CD4-positive, alpha-beta T cell treated with Interferon gamma for 1 hour (primary cell): ENCODE results near the gene DVL2.

Experiments
- DNase-seq: peaks from one replicate; pipeline ENCODE4 v3.0.0-alpha.2; 2020

The DVL2 gene

GRCh38 chr17:7234083-7234951 is at the start of gene DVL2:
TSS of gene DVL2 (minus strand) at chr17:7234517. CDS start at chr17:7234262, 255 bp downstream.
- peak; percentile 94 for DNase-seq

DNA sequence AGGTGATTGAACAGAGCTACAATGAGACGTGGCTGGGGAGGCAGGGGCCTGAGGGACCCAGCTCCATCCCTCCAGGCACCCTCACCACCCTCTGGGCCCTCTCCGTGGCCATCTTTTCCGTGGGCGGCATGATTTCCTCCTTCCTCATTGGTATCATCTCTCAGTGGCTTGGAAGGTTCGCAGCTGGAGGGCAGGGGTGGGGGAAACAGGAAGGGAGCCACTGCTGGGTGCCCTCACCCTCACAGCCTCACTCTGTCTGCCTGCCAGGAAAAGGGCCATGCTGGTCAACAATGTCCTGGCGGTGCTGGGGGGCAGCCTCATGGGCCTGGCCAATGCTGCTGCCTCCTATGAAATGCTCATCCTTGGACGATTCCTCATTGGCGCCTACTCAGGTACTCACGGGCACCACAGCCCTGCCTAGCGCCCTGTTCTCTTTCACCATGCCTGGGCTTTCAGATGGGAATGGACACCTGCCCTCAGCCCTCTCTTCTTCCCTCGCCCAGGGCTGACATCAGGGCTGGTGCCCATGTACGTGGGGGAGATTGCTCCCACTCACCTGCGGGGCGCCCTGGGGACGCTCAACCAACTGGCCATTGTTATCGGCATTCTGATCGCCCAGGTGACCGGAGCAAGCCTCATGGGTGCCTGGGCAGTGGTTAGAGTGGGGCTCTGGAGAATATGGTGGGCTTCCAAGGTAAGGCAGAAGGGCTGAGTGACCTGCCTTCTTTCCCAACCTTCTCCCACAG is 49.3 kb upstream of the DVL2 start:
- DNase-seq: no peak

GRCh38 chr17:7282752-7283321 is 48.5 kb upstream of the DVL2 start:
- DNase-seq: no peak

DNA sequence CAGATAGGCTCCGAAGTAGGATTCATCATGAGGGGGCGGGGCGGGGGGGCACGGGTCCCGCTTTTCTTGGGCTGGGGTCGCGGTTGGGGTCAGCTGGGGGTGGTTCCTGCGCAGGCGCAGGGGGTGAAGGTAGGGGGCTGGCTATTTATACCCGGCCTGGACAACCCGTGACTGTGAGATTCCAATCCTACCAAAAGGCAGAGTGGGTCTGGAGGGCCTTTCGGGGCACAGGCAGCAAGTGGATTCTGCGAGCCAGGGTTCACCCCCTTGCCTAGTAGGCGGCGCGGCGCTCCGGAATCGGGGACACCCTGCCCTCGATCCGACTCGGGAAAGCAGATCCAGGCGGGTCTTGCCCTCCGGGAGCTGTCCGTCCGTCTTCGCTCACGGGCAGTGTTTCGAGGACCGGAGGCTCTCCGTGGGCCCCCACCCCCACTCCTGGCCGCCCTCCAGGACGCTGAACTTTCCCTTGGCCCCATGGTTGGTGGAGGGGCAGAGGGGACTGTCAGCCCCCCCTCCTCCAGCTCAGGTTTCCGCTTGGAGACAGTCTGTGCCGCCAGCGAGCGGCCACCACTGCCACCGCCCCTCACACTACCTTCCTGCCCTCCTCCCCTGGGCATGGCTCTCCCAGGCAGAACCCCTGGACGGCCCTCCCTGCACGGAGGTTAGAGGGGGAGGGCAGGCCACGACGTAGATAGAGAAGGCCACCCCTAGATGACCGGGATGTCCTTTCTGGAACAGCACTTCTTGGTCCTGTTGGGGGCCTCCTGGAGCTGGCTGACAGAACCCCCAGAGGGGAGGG is 47.8 kb upstream of the DVL2 start:
- DNase-seq: no peak

DNA sequence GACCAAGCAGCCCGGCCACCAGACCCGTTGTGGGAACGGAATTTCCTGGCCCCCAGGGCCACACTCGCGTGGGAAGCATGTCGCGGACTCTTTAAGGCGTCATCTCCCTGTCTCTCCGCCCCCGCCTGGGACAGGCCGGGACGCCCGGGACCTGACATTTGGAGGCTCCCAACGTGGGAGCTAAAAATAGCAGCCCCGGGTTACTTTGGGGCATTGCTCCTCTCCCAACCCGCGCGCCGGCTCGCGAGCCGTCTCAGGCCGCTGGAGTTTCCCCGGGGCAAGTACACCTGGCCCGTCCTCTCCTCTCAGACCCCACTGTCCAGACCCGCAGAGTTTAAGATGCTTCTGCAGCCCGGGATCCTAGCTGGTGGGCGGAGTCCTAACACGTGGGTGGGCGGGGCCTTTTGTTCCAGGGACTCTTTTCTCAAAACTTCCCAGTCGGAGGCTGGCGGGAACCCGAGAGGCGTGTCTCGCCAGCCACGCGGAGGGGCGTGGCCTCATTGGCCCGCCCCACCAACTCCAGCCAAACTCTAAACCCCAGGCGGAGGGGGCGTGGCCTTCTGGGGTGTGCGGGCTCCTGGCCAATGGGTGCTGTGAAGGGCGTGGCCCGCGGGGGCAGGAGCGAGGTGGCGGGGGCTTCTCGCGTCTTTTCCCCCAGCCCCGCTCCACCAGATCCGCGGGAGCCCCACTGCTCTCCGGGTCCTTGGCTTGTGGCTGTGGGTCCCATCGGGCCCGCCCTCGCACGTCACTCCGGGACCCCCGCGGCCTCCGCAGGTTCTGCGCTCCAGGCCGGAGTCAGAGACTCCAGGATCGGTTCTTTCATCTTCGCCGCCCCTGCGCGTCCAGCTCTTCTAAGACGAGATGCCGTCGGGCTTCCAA is 47.0 kb upstream of the DVL2 start, which contains the start of gene SLC2A4:
TSS of gene SLC2A4 (plus strand) at position 645 of the 879 bp plus-strand sequence. CDS start at position 862, 217 bp downstream.
- DNase-seq: peak; percentile 89

- peak; percentile 76 for DNase-seq
These were observed 46.3 kb upstream of the DVL2 start for GRCh38 chr17:7280519-7281073.

DNA sequence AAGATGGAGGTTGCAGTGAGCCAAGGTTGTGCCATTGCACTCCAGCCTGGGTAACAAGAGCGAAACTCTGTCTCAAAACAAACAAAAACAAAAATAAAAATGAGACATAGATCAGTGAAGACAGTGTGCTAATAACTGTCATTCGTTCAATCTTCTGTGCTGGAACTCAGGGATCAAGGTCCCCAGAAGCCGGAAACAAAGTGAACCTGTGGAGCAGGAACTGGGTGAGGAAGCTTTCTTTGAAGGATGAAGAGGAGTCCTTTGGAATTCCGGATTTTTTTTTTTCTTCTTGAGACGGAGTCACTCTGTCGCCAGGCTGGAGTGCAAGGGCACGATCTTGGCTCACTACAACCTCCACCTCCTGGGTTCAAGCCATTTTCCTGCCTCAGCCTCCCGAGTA is 45.1 kb upstream of the DVL2 start:
- no peak for DNase-seq

- DNase-seq: no peak
These were observed 32.5 kb upstream of the DVL2 start for GRCh38 chr17:7266784-7267183.

DNA sequence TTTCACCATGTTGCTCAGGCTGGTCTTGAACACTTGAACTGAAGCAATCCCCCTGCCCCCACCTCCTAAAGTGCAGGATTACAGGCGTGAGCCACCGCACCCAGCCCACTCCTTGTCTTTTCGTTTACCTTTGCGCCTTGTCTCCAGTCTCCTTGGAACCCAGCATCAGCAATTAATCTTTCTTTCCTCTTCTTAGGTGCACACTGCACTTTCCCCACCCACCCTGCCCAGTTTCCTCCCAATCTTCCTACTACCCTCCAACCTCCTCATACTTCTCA is 29.4 kb upstream of the DVL2 start:
- DNase-seq: no peak

- no peak for DNase-seq
These were observed 28.9 kb upstream of the DVL2 start for GRCh38 chr17:7262935-7263800.

- peak; percentile 16 for DNase-seq
These were observed 28.0 kb upstream of the DVL2 start, which contains the start of gene CLDN7 for GRCh38 chr17:7262192-7262934. TSS of gene CLDN7 (minus strand) at chr17:7262478. CDS start at chr17:7262043, 435 bp downstream.

GRCh38 chr17:7261379-7262191 is 27.3 kb upstream of the DVL2 start:
- no peak for DNase-seq

DNA sequence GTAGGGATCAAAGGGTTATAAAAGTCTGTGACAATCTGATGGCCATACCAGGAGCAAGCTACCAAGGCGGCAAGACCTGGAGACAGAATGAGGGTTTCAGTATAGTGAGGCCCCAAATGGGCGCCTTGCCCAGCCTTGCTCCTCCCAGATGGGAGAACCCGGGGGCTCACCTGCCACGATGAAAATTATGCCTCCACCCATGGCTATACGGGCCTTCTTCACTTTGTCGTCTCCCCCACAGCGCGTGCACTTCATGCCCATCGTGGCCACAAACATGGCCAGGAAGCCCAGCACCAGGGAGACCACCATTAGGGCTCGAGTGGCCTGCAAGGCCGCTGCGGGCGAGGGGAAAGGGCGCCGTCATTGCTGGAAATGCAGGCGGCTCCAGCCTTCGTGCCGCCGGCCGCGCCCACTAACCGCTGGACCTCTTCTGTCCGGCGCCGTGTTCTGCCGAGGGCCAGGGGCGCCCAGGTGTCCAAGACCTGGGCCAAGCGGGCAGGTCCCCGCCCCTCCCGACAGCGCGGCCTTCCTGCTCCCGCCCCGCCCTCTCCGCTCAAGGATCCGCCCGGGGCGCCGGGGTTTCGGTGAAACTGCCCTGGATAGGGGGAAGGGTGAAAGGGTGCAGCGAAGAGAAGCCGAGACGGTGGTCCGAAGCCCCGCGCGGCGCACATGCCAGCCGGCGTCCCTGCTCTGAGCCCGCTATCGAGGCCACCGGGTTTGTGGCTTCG is 26.5 kb upstream of the DVL2 start:
- no peak for DNase-seq

DNA sequence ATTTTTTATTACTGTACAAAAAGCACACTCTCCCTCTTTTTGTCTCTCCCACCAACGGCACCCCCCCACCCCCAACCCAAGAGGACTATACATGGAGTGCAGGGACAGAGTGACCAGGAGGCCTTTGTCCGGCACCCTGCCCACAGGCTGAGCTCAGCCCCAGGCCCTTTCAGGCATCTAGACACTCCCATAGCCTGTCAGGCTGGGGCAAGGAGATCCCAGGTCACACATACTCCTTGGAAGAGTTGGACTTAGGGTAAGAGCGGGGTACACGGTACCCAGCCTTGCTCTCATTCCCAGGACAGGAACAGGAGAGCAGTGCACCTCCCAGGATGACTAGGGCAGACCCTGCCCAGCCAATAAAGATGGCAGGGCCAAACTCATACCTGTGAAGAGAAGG is 25.8 kb upstream of the DVL2 start:
- no peak for DNase-seq

- DNase-seq: no peak
These were observed 25.2 kb upstream of the DVL2 start for GRCh38 chr17:7259555-7259889.

DNA sequence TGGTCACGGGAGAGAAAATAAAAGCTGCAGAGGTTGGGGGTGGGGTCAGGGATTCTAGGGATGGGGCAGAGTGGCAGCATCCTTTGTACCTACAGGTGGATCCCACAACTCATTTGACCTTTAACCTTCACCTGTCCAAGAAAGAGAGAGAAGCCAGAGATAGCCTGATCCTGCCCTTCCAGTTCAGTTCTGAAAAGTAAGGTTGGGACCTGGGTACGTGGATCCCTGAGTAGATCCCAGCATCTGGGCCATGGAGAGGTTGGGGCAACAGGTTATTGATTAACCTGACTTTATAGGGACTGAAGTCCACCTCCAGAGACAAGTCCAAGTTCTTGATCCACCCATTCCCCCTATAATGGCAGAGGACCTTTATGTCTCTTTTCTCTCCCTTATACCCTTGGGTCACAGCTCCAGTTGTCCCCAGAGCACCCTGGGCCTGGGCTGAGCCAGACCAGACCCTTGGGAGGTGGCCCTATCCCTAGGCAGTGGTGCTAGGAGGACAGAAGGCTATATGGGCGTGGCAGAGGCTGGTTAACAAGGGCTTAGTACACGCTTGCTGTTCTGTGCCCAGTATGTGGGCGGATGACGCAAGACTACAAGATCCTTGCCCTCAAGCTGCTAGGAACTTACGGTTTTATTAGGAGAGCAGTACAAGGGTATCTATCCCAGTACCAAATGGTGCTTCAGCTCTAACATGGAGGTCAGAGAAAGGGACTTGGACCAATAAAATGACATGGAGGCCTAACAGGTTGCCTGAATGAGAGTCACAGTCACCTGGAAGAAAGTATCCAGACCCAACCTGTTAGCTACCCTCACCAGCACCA is 24.6 kb upstream of the DVL2 start:
- no peak for DNase-seq

- DNase-seq: no peak
These were observed 22.6 kb upstream of the DVL2 start for GRCh38 chr17:7256766-7257456.
